DOHH2 (cell line): ENCODE results near the gene ABHD3.

Experiments used
- H3F3A ChIP-seq: fragments of 200-600 bp; sonication (generic), shearing (Covaris generic); 2 replicates; pipeline ENCODE4 v1.6.0; 2016; ENCODE audit warnings: antibody characterized with exemption, mild to moderate bottlenecking; ENCODE audit not compliant: control insufficient read depth, insufficient read depth
- H3K27ac ChIP-seq: fragments of 200-600 bp; sonication (generic); 2 replicates; pipeline ENCODE4 v1.5.1; 2014; ENCODE audit warnings: low read depth, mild to moderate bottlenecking, low read length, moderate library complexity
- H3K27me3 ChIP-seq: fragments of 200-600 bp; sonication (generic); 2 replicates; pipeline ENCODE4 v1.6.1; 2014; ENCODE audit warnings: mild to moderate bottlenecking, low read length, mixed read lengths; ENCODE audit not compliant: control insufficient read depth
- H3K36me3 ChIP-seq: fragments of 200-600 bp; sonication (generic); 2 replicates; pipeline ENCODE4 v1.6.1; 2014; ENCODE audit warnings: mild to moderate bottlenecking, low read length, moderate library complexity, mixed read lengths; ENCODE audit not compliant: control insufficient read depth
- H3K4me1 ChIP-seq: fragments of 200-600 bp; sonication (generic); 2 replicates; pipeline ENCODE4 v1.6.1; 2014; ENCODE audit warnings: mild to moderate bottlenecking, low read length, mixed read lengths; ENCODE audit not compliant: control insufficient read depth
- H3K4me2 ChIP-seq: fragments of 200-600 bp; sonication (generic); 2 replicates; pipeline ENCODE4 v1.6.0; 2014; ENCODE audit warnings: mild to moderate bottlenecking, low read length, moderate library complexity
- H3K4me3 ChIP-seq: fragments of 200-600 bp; sonication (generic); 2 replicates; pipeline ENCODE4 v1.5.1; 2014; ENCODE audit warnings: mild to moderate bottlenecking, low read length, mixed read lengths
- H3K79me2 ChIP-seq: fragments of 200-600 bp; sonication (generic); 2 replicates; pipeline ENCODE4 v1.6.1; 2014; ENCODE audit warnings: mild to moderate bottlenecking, low read length, mixed read lengths; ENCODE audit not compliant: control insufficient read depth
- H3K9me2 ChIP-seq: fragments of 200-600 bp; sonication (generic); replicated peaks from 2 replicates; pipeline ENCODE4 v1.6.1; 2014; ENCODE audit warnings: mild to moderate bottlenecking, low read length, mixed read lengths; ENCODE audit not compliant: control insufficient read depth
- H3K9me3 ChIP-seq: fragments of 200-600 bp; sonication (generic); 2 replicates; pipeline ENCODE4 v1.6.1; 2014; ENCODE audit warnings: antibody characterized with exemption, low read length, mixed read lengths; ENCODE audit not compliant: control insufficient read depth, insufficient read depth
- H4K20me1 ChIP-seq: fragments of 200-600 bp; sonication (generic); 2 replicates; pipeline ENCODE4 v1.6.0; 2014; ENCODE audit warnings: low read depth, mild to moderate bottlenecking, antibody characterized with exemption, low read length, moderate library complexity; ENCODE audit not compliant: control insufficient read depth, insufficient read depth
- EZH2phosphoT487 ChIP-seq: fragments of 200-600 bp; sonication (generic); IDR thresholded peaks from 2 replicates; pipeline ENCODE4 v1.6.1; 2017; ENCODE audit warnings: borderline replicate concordance, mild to moderate bottlenecking, antibody characterized with exemption, low read length, moderate library complexity, mixed read lengths
- TF ChIP-seq, protein P1 (sequence below): fragments of 200-600 bp; sonication (generic); IDR thresholded peaks from one replicate; pipeline ENCODE4 v1.5.1; 2014; ENCODE audit warnings: antibody characterized with exemption, mild to moderate bottlenecking, low read depth, low read length; ENCODE audit not compliant: poor library complexity, severe bottlenecking

The ABHD3 gene

DNA sequence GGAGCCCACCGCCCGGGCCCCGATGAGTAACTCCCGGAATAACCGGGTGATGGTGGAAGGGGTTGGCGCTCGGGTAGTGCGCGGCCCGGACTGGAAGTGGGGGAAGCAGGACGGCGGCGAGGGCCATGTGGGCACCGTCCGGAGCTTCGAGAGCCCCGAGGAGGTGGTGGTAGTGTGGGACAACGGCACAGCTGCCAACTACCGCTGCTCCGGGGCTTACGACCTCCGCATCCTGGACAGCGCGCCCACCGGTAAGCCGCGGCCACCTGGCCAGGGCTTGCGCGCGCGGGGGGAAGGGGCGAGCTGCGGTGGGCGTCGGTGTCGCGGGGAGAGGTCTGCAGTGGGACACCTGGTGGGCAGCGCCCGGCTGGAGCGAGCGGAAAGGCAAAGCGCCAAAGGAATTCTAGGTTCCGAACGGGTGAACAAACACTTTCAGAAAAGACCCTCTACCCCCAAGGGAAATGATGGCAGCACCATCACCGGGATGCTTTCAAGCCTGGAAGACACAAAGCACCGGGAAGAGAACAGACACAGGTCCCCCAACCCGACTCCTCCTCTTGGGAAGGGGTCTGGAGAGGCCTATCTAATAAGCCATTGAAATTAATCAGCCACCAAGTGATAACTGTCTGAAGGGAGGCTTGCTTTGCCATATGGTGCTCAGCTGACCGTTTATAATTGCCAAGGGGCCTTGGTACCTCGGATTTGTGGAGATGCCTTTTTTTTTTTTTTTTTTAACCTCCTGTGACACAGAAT lies 37.2 kb upstream of the ABHD3 start:
- Histone ChIP-seq H3K4me2 (peak overlapping the region; percentile 82), H3K4me3 (peak overlapping the region; percentile 94), H3K27me3 (no peaks in the 10 kb centered on the region), H3K9me3 (no peaks in the 10 kb centered on the region), H3K79me2 (peaks cover 54% of the 10 kb centered on the region), H3F3A (peaks cover 8% of the 10 kb centered on the region), H3K9me2 (no peaks in the 10 kb centered on the region), H3K4me1 (peaks cover 37% of the 10 kb centered on the region), H4K20me1 (peaks cover 8% of the 10 kb centered on the region; the same call in 1 of the 2 replicates), H3K27ac (no peak overlapping the region), H3K36me3 (peaks cover 15% of the 10 kb centered on the region; the same call in 1 of the 2 replicates)
- TF ChIP-seq, protein P1, sequence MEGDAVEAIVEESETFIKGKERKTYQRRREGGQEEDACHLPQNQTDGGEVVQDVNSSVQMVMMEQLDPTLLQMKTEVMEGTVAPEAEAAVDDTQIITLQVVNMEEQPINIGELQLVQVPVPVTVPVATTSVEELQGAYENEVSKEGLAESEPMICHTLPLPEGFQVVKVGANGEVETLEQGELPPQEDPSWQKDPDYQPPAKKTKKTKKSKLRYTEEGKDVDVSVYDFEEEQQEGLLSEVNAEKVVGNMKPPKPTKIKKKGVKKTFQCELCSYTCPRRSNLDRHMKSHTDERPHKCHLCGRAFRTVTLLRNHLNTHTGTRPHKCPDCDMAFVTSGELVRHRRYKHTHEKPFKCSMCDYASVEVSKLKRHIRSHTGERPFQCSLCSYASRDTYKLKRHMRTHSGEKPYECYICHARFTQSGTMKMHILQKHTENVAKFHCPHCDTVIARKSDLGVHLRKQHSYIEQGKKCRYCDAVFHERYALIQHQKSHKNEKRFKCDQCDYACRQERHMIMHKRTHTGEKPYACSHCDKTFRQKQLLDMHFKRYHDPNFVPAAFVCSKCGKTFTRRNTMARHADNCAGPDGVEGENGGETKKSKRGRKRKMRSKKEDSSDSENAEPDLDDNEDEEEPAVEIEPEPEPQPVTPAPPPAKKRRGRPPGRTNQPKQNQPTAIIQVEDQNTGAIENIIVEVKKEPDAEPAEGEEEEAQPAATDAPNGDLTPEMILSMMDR = no peak

DNA sequence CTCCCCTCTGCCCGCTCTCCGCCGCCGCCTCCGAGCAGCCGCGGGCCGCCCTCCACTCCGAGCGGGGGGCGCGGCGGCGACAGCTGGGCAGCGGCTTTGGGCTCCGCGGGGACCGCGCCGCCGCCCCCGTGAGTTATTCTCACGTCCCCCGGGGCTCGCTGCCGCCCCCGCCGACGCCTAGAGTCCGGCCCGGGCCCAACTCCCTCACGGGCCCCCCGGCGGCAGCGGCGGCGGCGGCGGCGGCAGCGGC lies 36.7 kb upstream of the ABHD3 start:
- peak overlapping the region; percentile 87 for H3K27ac ChIP-seq
- peak overlapping the region; percentile 94 for H3K4me3 ChIP-seq
- peaks cover 6% of the 10 kb centered on the region for H3F3A ChIP-seq
- TF ChIP-seq, protein P1 = no peak
- no peak for TF ChIP-seq EZH2phosphoT487
- no peaks in the 10 kb centered on the region for H3K9me2 ChIP-seq
- no peaks in the 10 kb centered on the region for H3K9me3 ChIP-seq
- H3K79me2 ChIP-seq = peaks cover 49% of the 10 kb centered on the region
- H3K4me1 ChIP-seq = peaks cover 32% of the 10 kb centered on the region
- peaks cover 15% of the 10 kb centered on the region; the same call in 1 of the 2 replicates for H3K36me3 ChIP-seq
- H4K20me1 ChIP-seq = peaks cover 8% of the 10 kb centered on the region; the same call in 1 of the 2 replicates
- no peaks in the 10 kb centered on the region for H3K27me3 ChIP-seq
- H3K4me2 ChIP-seq = peak overlapping the region; percentile 82

DNA sequence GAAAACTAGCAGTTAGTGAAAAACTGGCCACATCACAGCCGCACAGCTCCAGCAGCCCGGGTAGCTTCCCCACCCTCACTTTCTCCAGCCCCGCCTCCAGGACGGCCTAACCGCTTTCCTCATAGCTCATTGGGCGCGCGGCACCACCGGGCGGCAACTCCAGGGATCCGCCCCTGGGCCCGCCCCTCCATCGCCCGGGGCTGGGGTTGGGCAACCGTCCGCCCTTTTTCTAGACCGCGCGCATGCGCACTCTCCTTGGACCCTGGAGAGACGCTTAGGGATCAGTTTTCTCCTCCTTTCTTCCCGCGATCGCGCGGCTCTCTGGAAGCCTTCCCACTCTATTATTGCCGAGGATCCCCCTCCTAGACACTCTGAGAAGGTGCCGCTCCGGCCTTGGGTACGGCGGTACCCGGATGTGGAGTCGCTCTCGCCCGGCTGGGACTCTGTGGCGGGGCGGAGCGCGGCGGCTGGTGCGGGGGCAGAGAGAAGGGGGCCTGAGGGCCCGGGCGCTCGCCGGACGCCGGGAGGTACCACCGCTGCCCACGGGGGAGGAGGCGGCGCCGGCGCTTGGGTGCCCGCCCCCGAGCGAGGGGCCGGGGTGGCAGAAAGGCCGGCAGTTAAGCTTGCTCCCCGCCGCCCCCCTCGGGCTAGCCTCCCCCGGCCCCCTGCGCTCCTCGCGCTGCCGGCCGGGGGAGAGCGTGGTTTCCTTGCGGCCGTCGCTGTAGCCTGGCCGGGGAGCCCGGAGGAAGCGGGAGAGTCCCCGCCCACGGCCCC lies 36.2 kb upstream of the ABHD3 start, which contains the start of gene MIB1:
MIB1 (plus strand) TSS at position 255 of the 774 bp plus-strand sequence. CDS start 792 bp downstream, outside the sequence.
- Histone ChIP-seq H3K4me1 (peaks cover 31% of the 10 kb centered on the region), H3K27ac (peak within 1 kb of the TSS; percentile 87), H3K27me3 (no peaks in the 10 kb centered on the region), H3K79me2 (peaks cover 44% of the 10 kb centered on the region), H3K9me2 (no peaks in the 10 kb centered on the region), H3K36me3 (peaks cover 15% of the 10 kb centered on the region; the same call in 1 of the 2 replicates), H4K20me1 (peaks cover 8% of the 10 kb centered on the region; the same call in 1 of the 2 replicates), H3K4me3 (peak within 1 kb of the TSS; percentile 94), H3K9me3 (no peaks in the 10 kb centered on the region), H3K4me2 (peak within 1 kb of the TSS; percentile 82), H3F3A (peaks cover 2% of the 10 kb centered on the region; the same call in 1 of the 2 replicates)
- TF ChIP-seq, protein P1 = no peak
- no peak for TF ChIP-seq EZH2phosphoT487
